ENCODE measurements around the gene SPARC. TPM values are rescaled to one million over a fixed set of nuclear protein-coding genes. Genes with fewer than 3 reads are reported as not detected.
"Not testable (repeated sequence)": the region's sequence is repeated elsewhere in the genome, so short reads cannot be mapped to it uniquely, and the experiment has no call there.

The SPARC gene
- total RNA-seq, 1 donor from 2014 or later, result 435 TPM

DNA sequence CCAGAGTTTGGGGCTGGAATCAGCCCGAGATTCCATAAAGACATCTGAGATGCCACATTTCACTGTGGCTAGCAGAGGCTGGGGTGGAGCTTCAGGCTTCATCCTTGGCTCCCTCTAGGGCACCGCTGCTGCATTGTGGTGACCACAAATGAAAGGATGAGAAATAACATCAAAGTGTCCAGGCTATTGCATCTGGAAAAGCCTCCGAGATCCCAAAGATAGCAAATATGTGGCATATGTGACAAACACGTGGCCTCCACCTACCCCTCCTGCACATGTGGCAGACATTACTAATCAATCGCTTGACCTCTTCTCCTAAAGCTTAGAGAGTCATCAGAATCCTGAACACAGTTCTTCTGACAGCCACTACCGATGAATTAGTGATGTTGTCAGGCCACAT is 4.5 kb downstream of the SPARC start:
- Mint-ChIP-seq H3K9me3 (no peaks in the 10 kb centered on the region), H3K4me1 (peaks cover 73% of the 10 kb centered on the region), H3K27me3 (ENCODE audit: low read depth) (no peaks in the 10 kb centered on the region), H3K27ac (ENCODE audit: unreplicated experiment) (no peak overlapping the region), H3K36me3 (ENCODE audit: low read depth) (no peaks in the 10 kb centered on the region), H3K4me3 (no peak overlapping the region)
- no peak for DNase-seq (ENCODE audit: low read depth, low spot score)
- TF ChIP-seq, protein P1, sequence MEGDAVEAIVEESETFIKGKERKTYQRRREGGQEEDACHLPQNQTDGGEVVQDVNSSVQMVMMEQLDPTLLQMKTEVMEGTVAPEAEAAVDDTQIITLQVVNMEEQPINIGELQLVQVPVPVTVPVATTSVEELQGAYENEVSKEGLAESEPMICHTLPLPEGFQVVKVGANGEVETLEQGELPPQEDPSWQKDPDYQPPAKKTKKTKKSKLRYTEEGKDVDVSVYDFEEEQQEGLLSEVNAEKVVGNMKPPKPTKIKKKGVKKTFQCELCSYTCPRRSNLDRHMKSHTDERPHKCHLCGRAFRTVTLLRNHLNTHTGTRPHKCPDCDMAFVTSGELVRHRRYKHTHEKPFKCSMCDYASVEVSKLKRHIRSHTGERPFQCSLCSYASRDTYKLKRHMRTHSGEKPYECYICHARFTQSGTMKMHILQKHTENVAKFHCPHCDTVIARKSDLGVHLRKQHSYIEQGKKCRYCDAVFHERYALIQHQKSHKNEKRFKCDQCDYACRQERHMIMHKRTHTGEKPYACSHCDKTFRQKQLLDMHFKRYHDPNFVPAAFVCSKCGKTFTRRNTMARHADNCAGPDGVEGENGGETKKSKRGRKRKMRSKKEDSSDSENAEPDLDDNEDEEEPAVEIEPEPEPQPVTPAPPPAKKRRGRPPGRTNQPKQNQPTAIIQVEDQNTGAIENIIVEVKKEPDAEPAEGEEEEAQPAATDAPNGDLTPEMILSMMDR (conservative IDR thresholded peaks at IDR 0.05), result no peak

GRCh38 chr5:151680944-151681427 is 5.7 kb downstream of the SPARC start:
- no peaks in the 10 kb centered on the region for H3K27me3 Mint-ChIP-seq (ENCODE audit: low read depth)
- no peaks in the 10 kb centered on the region for H3K36me3 Mint-ChIP-seq (ENCODE audit: low read depth)
- H3K4me1 Mint-ChIP-seq, result peaks cover 73% of the 10 kb centered on the region
- H3K4me3 Mint-ChIP-seq, result no peak overlapping the region
- H3K27ac Mint-ChIP-seq (ENCODE audit: unreplicated experiment), result no peak overlapping the region
- TF ChIP-seq, protein P1 (conservative IDR thresholded peaks at IDR 0.05), result no peak
- H3K9me3 Mint-ChIP-seq, result no peaks in the 10 kb centered on the region
- DNase-seq (ENCODE audit: low read depth, low spot score), result no peak

DNA sequence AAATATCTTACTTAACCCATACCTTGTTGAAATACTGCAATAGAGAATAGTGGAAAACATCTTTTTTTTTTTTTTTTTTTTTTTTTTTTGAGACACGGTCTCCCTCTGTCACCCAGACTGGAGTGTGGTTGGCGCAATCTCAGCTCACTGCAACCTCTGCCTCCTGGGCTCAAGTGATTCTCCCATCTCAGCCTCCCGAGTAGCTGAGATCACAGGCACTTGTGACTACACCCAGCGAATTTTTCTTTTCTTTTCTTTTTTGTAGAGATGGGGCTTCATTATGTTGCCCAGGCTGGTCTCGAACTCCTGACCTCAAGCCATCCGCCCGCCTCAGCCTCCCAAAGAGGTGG is 6.6 kb downstream of the SPARC start:
- not testable (repeated sequence) for H3K27ac Mint-ChIP-seq (ENCODE audit: unreplicated experiment); H3K27me3 Mint-ChIP-seq (ENCODE audit: low read depth); H3K36me3 Mint-ChIP-seq (ENCODE audit: low read depth); H3K4me3 Mint-ChIP-seq; DNase-seq (ENCODE audit: low read depth, low spot score); H3K9me3 Mint-ChIP-seq
- peaks cover 71% of the 10 kb centered on the region for H3K4me1 Mint-ChIP-seq

DNA sequence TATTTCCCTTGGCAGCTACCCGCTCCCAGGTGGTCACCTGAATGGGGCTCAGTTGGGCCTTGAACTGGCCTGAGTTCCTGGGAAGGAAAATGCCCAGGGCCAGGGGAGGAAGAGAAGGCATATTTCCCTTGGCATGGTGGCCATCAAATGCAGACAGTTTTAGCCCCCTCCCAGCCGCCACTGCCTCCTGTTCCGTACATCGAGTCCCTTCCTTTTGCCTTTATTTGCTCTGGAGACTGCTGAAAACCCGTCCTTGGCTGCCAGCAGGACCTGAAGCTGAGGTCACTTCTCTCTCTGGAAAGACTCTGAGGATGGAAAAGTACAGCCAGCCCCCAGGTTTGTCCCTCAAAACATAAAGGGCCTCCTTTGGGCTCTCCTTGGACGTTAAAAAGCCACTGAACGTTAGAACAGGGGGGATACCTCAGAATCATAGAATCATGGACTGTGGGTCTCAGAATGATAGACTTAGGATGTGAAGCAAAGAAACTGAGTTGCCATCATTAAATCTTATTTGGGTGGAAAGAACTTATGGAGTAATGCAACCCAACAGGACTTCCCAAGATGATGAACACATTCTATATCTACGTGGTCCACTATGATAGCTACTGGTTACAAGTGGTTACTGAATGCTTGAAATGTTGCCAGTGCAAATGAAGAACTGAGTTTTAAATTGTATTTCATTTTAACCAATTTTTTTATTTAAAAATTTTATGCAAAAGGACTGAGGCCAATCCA is 7.1 kb downstream of the SPARC start:
- Mint-ChIP-seq H3K4me1 (peaks cover 66% of the 10 kb centered on the region), H3K36me3 (ENCODE audit: low read depth) (no peaks in the 10 kb centered on the region), H3K27ac (ENCODE audit: unreplicated experiment) (no peak overlapping the region), H3K9me3 (no peaks in the 10 kb centered on the region), H3K27me3 (ENCODE audit: low read depth) (no peaks in the 10 kb centered on the region), H3K4me3 (no peak overlapping the region)
- DNase-seq (ENCODE audit: low read depth, low spot score), result no peak
- TF ChIP-seq, protein P1 (conservative IDR thresholded peaks at IDR 0.05), result no peak

DNA sequence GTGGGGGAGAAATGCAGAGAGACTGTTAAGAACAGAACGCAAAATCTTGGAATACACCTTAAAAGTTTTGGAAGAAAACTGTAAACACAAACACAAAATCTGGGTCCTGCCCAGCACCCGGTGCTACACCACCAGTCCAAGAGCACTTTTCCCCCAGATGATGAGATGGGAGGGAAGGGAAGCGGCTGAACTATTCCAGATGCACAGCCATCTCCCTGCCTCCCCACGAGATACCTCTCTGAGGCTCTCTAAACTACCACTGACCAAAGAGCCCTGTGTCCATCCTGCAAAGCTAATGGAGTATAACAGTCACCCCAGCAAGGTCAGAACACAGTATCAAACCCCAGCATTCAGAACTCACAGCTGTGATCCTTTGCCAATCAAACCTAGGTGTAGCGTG is 8.0 kb downstream of the SPARC start:
- H3K27me3 Mint-ChIP-seq (ENCODE audit: low read depth), result no peaks in the 10 kb centered on the region
- no peak for DNase-seq (ENCODE audit: low read depth, low spot score)
- TF ChIP-seq, protein P1 (conservative IDR thresholded peaks at IDR 0.05), result no peak
- no peaks in the 10 kb centered on the region for H3K9me3 Mint-ChIP-seq
- peaks cover 57% of the 10 kb centered on the region for H3K4me1 Mint-ChIP-seq
- peak overlapping the region; percentile 5 for H3K4me3 Mint-ChIP-seq
- peaks cover under 1% of the 10 kb centered on the region for H3K36me3 Mint-ChIP-seq (ENCODE audit: low read depth)
- no peak overlapping the region for H3K27ac Mint-ChIP-seq (ENCODE audit: unreplicated experiment)

DNA sequence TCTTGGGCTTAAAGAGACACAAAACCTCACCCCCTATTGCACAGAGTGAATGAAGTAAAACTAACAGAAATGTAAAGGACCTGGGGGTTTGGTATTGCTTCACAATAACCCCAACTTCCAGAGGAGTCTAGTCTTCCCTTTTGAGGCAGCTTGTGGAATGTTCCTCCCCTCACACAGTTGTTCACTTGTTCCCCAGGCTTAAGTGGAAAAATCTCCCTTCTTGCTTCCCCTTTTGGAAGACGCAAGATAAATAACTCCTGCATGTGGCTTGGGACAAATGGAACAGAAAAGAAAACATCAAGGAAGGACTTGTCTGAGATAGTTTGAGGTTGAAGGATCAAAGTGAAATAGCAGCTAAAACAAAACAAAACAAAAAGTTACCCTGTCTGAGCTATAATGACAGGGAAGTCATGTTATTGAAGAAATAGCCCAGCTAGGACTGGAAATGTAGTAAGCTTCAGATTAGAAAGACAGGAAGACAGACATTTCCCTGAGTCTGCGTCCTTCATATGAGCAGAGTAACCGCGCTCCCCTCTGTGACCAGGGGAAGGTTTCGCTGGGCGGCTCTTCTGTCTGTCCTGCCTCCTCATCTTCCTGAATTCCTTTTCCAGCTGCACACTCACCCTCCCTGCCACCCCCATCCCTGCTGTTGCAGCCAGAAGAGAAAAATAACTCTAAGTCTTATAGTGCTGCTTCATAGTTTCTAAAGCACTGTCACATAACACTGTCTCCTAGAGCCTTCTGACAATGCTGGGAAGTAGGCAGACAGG is 8.8 kb downstream of the SPARC start:
- H3K27ac Mint-ChIP-seq (ENCODE audit: unreplicated experiment), result peak overlapping the region; percentile 5
- peaks cover 5% of the 10 kb centered on the region for H3K36me3 Mint-ChIP-seq (ENCODE audit: low read depth)
- no peaks in the 10 kb centered on the region for H3K27me3 Mint-ChIP-seq (ENCODE audit: low read depth)
- H3K4me3 Mint-ChIP-seq, result no peak overlapping the region
- H3K4me1 Mint-ChIP-seq, result peaks cover 50% of the 10 kb centered on the region
- TF ChIP-seq, protein P1 (conservative IDR thresholded peaks at IDR 0.05), result no peak
- H3K9me3 Mint-ChIP-seq, result no peaks in the 10 kb centered on the region
- no peak for DNase-seq (ENCODE audit: low read depth, low spot score)
